ENCODE data around the gene VPS13C. TPM values are rescaled to one million over a fixed set of nuclear protein-coding genes. Genes with fewer than 3 reads are reported as not detected.

The VPS13C gene
- total RNA-seq, 3 donors from 2014 or later (not counting 1 experiment from before 2014, with no cell fraction given) = 155 to 204 (median 164) TPM

DNA sequence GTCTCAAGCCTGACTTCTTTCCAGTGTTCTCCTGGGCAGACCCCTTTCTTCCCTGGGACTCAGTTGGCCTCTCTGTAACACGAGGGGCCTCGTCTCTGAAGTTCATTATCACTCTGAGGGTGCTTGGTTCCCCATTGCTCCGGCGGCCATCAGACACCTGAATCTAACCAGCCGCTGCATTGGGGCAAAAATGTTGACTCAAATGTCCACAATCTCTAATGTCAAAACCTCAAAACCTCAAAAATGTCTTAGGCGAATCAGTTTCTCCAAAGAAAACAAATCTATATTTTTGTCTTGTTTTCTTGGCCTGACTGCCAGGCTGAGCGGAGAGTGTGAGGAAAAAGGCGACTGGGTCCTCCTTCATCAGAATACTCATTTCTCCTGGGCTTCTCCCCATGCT is 220.7 kb downstream of the VPS13C start:
- Histone ChIP-seq H3K36me3 (ENCODE audit: control insufficient read depth, insufficient read depth, low read length) (no peaks in the 10 kb centered on the region), H3K4me1 (ENCODE audit: control insufficient read depth, insufficient read depth, low read length) (peaks cover 5% of the 10 kb centered on the region), H3K4me3 (ENCODE audit: low read length) (no peak overlapping the region), H3K27ac (ENCODE audit: low read length) (no peak overlapping the region), H3K9me3 (ENCODE audit: control insufficient read depth, insufficient read depth, low read length) (no peaks in the 10 kb centered on the region), H3K27me3 (ENCODE audit: control insufficient read depth, insufficient read depth, low read length) (peaks cover 3% of the 10 kb centered on the region)
- H3K9me3 Mint-ChIP-seq = no peaks in the 10 kb centered on the region
- ATAC-seq (no peak), DNase-seq (no peak)
- TF ChIP-seq, protein P1, sequence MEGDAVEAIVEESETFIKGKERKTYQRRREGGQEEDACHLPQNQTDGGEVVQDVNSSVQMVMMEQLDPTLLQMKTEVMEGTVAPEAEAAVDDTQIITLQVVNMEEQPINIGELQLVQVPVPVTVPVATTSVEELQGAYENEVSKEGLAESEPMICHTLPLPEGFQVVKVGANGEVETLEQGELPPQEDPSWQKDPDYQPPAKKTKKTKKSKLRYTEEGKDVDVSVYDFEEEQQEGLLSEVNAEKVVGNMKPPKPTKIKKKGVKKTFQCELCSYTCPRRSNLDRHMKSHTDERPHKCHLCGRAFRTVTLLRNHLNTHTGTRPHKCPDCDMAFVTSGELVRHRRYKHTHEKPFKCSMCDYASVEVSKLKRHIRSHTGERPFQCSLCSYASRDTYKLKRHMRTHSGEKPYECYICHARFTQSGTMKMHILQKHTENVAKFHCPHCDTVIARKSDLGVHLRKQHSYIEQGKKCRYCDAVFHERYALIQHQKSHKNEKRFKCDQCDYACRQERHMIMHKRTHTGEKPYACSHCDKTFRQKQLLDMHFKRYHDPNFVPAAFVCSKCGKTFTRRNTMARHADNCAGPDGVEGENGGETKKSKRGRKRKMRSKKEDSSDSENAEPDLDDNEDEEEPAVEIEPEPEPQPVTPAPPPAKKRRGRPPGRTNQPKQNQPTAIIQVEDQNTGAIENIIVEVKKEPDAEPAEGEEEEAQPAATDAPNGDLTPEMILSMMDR (IDR thresholded peaks at IDR 0.05) = no peak
- H3K27me3 Mint-ChIP-seq (ENCODE audit: low read depth in 2 of 2) = peaks cover 19 to 33% of the 10 kb centered on the region in 2 donors
- 69% methylated on average over 8 of the region's 8 CpGs for WGBS (ENCODE audit: insufficient coverage)
- no peak overlapping the region for H3K27ac Mint-ChIP-seq
- no peaks in the 10 kb centered on the region for H3K36me3 Mint-ChIP-seq
- no peak overlapping the region for H3K4me3 Mint-ChIP-seq
- no peaks in the 10 kb centered on the region for H3K4me1 Mint-ChIP-seq
- intact Hi-C loops (cut with micrococcal nuclease) = loop anchor here (10.0 kb wide), 1 partner anchor 1255 kb away; no protein-coding TSS in a partner anchor

DNA sequence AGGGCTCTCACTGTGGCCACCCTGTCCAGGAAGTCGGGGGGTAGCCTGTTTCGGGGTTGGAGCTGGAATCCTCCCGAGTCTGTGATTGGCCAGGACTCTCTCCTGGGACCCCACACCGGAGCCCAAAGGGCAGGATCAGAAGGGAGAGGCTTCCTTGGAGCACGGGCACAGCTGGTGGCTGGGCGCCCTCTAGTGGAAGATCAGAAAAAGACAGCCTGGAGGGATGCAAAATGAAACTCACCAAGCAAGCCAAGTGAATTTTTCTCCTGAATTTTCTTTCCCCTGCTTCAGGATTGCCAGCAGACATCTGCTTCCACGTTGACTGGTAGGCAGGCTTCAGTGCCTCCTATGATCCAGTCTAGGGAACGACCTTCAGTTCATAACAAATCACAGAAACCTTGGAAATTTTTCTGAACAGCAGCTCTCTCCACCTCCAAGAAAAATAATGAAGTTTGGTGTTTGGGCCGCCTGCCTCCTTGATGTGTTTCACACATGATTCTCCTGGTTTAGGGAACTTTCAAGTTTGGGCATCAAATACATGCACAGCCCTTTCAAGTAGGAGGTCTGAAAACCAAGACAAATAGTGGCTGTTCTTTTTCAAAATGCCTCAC is 224.6 kb downstream of the VPS13C start:
- no peak overlapping the region for H3K27ac Mint-ChIP-seq
- 8% methylated on average over 9 of the region's 9 CpGs for WGBS (ENCODE audit: insufficient coverage)
- TF ChIP-seq, protein P1 (IDR thresholded peaks at IDR 0.05) = peak; percentile 94
- Histone ChIP-seq H3K27ac (ENCODE audit: low read length) (no peak overlapping the region), H3K27me3 (ENCODE audit: control insufficient read depth, insufficient read depth, low read length) (peaks cover 3% of the 10 kb centered on the region), H3K36me3 (ENCODE audit: control insufficient read depth, insufficient read depth, low read length) (no peaks in the 10 kb centered on the region), H3K4me1 (ENCODE audit: control insufficient read depth, insufficient read depth, low read length) (peaks cover 10% of the 10 kb centered on the region), H3K9me3 (ENCODE audit: control insufficient read depth, insufficient read depth, low read length) (no peaks in the 10 kb centered on the region), H3K4me3 (ENCODE audit: low read length) (no peak overlapping the region)
- no peaks in the 10 kb centered on the region for H3K9me3 Mint-ChIP-seq
- no peak overlapping the region for H3K4me3 Mint-ChIP-seq
- peak; percentile 44 to 74 for DNase-seq
- H3K36me3 Mint-ChIP-seq = no peaks in the 10 kb centered on the region
- peak; percentile 50 to 72 (median 62) for ATAC-seq
- intact Hi-C loops (cut with micrococcal nuclease) = loop anchor here (2.0 to 10.0 kb wide), 2 partner anchors 641 to 1251 kb away; no protein-coding TSS in a partner anchor
- H3K4me1 Mint-ChIP-seq = peaks cover 7 to 13% of the 10 kb centered on the region in 2 donors
- H3K27me3 Mint-ChIP-seq (ENCODE audit: low read depth in 2 of 2) = peaks cover 12 to 27% of the 10 kb centered on the region in 2 donors

DNA sequence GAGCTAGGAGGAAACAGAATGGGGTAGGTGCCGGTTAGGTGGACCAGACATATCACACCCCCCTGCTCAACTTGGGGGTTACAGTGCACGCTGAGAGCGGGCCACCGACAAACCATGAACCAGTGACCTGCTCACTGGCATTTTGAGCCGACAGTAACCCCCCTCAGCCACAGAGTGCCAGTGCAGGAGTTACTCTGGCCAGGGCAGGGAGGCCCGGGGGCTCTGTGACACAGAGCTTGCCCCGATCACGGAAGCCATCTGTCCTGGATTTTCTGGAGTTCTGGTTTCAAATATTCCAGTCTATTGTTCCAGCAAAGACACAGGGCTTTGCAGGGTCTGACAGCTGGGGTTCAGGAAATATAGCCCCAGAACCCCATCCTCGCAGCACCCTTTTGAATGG is 225.2 kb downstream of the VPS13C start:
- no peaks in the 10 kb centered on the region for H3K9me3 Mint-ChIP-seq
- WGBS (ENCODE audit: insufficient coverage) = 83% methylated on average over 9 of the region's 9 CpGs
- no peaks in the 10 kb centered on the region for H3K36me3 Mint-ChIP-seq
- peaks cover 13 to 19% of the 10 kb centered on the region in 2 donors for H3K4me1 Mint-ChIP-seq
- Histone ChIP-seq H3K27ac (ENCODE audit: low read length) (no peak overlapping the region), H3K4me1 (ENCODE audit: control insufficient read depth, insufficient read depth, low read length) (peaks cover 14% of the 10 kb centered on the region), H3K36me3 (ENCODE audit: control insufficient read depth, insufficient read depth, low read length) (no peaks in the 10 kb centered on the region), H3K27me3 (ENCODE audit: control insufficient read depth, insufficient read depth, low read length) (peaks cover 3% of the 10 kb centered on the region), H3K9me3 (ENCODE audit: control insufficient read depth, insufficient read depth, low read length) (no peaks in the 10 kb centered on the region), H3K4me3 (ENCODE audit: low read length) (no peak overlapping the region)
- ATAC-seq (no peak), DNase-seq (peak in 1 of 2 donors; percentile 12)
- H3K27ac Mint-ChIP-seq = no peak overlapping the region
- peaks cover 10 to 23% of the 10 kb centered on the region in 2 donors for H3K27me3 Mint-ChIP-seq (ENCODE audit: low read depth in 2 of 2)
- no peak overlapping the region for H3K4me3 Mint-ChIP-seq
- TF ChIP-seq, protein P1 (IDR thresholded peaks at IDR 0.05) = no peak
- intact Hi-C loops (cut with micrococcal nuclease) = loop anchor here (2.0 to 10.0 kb wide), 2 partner anchors 640 to 1250 kb away; no protein-coding TSS in a partner anchor
